Colonic mucosa (tissue), 4 donors: ENCODE results near the gene IL1RAPL1. TPM values are rescaled to one million over a fixed set of nuclear protein-coding genes. Genes with fewer than 3 reads are reported as not detected.

Experiments used
- DNase-seq: peaks from one replicate; pipeline ENCODE4 v3.0.0-alpha.2; 2020
- H3K27ac ChIP-seq: fragments of 200-600 bp; one replicate; pipeline ENCODE4 v1.8.0; 2021
- H3K27me3 ChIP-seq: fragments of 200-600 bp; one replicate; pipeline ENCODE4 v1.8.0; 2021
- H3K36me3 ChIP-seq: fragments of 200-600 bp; one replicate; pipeline ENCODE4 v1.8.0; 2021
- H3K4me1 ChIP-seq: fragments of 200-600 bp; one replicate; pipeline ENCODE4 v1.8.0; 2021; ENCODE audit warnings: mild to moderate bottlenecking
- H3K4me3 ChIP-seq: fragments of 200-600 bp; one replicate; pipeline ENCODE4 v1.8.0; 2021
- H3K9ac ChIP-seq, 2 donors: one replicate each; pipeline ENCODE4 v1.7.0; 2013; ENCODE audit warnings: control low read depth in 2 of 2, low read depth in 2 of 2, low read length in 2 of 2
- H3K9me3 ChIP-seq: fragments of 200-600 bp; one replicate; pipeline ENCODE4 v1.8.0; 2021
- intact Hi-C: fragments of 100-400 bp; cut with DNase I; formaldehyde crosslinking; loops from one replicate; pipeline ENCODE4 v1.14.1; 2022
- total RNA-seq, 2 donors: library from RNA; stranded (reverse); fragmentation: NEBNext Ultra II Directional in 1 of 2; extraction: Animal tissue kit (Norgen Biotek cat#: 25700) in 1 of 2; gene quantifications; one replicate each; pipeline ENCODE4 v1.2.1, GENCODE V29; 2021
- TF ChIP-seq, protein P1 (sequence below): fragments of 200-600 bp; IDR thresholded peaks from one replicate; pipeline ENCODE4 v1.8.0; 2022; ENCODE audit warnings: antibody characterized with exemption, mild to moderate bottlenecking
- donor health status: healthy.
- donor health status: DM: no; HTN: no; CAD: no.
- donor health status: DM: no; HTN: no; CAD: no.

IL1RAPL1 gene
- total RNA-seq, 2 donors from 2014 or later = 0.10 to 0.24 TPM

DNA sequence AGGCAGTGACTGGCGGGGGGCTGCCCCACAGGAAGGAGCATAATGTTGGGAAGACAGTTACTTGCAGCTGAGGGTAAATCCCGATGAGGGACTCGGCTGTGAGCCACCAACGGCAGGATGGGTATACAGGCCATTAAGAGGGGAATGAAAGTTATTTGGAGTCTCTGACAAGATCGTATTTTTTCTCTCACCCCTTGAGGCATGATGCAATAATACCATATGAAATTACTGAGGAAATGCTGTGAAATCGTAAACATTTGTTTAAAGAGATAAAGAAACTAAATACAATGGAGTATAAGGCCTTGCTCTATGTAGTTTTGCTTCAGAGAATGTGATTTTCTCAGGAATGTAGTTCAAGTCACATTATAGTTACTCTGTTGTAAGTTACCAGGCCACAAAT is 12.7 kb downstream of the IL1RAPL1 start:
- H3K9ac ChIP-seq = no peak overlapping the region
- H3K36me3 ChIP-seq = no peaks in the 10 kb centered on the region
- H3K9me3 ChIP-seq = no peaks in the 10 kb centered on the region
- TF ChIP-seq, protein P1, sequence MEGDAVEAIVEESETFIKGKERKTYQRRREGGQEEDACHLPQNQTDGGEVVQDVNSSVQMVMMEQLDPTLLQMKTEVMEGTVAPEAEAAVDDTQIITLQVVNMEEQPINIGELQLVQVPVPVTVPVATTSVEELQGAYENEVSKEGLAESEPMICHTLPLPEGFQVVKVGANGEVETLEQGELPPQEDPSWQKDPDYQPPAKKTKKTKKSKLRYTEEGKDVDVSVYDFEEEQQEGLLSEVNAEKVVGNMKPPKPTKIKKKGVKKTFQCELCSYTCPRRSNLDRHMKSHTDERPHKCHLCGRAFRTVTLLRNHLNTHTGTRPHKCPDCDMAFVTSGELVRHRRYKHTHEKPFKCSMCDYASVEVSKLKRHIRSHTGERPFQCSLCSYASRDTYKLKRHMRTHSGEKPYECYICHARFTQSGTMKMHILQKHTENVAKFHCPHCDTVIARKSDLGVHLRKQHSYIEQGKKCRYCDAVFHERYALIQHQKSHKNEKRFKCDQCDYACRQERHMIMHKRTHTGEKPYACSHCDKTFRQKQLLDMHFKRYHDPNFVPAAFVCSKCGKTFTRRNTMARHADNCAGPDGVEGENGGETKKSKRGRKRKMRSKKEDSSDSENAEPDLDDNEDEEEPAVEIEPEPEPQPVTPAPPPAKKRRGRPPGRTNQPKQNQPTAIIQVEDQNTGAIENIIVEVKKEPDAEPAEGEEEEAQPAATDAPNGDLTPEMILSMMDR = no peak
- H3K27ac ChIP-seq = no peak overlapping the region
- H3K4me3 ChIP-seq = no peak overlapping the region
- intact Hi-C loops = no loop called here
- H3K4me1 ChIP-seq = no peaks in the 10 kb centered on the region
- DNase-seq = no peak
- H3K27me3 ChIP-seq = no peaks in the 10 kb centered on the region

DNA sequence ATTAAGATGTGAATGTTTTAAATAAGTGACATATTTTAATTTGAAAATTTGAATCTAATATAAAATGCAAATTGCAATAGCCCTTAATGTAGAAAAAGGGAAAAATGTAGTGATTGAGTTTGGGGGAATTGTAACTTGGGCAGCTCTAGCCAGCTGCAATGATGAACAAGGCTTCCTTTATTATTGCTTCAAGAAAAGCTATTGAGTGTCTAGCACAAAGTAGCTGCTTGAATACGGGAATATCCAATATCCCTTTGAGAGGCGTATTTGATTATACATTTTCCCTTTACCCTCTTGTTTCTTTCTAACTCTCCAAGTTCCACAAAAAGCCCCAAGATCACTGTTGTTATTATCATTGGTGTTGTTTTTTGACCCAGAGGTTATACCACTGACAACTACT is 21.8 kb downstream of the IL1RAPL1 start:
- intact Hi-C loops = no loop called here

GRCh38 chrX:28609917-28610613 is 22.8 kb downstream of the IL1RAPL1 start:
- intact Hi-C loops = no loop called here
- DNase-seq = no peak
- Histone ChIP-seq H3K27me3 (no peaks in the 10 kb centered on the region), H3K4me1 (no peaks in the 10 kb centered on the region), H3K27ac (no peak overlapping the region), H3K9ac (no peak overlapping the region), H3K9me3 (no peaks in the 10 kb centered on the region), H3K4me3 (no peak overlapping the region), H3K36me3 (no peaks in the 10 kb centered on the region)
- TF ChIP-seq, protein P1 = no peak

More for the DNA sequence above, 21.8 kb downstream of the IL1RAPL1 start:
- H3K27me3 ChIP-seq = no peaks in the 10 kb centered on the region
- H3K4me3 ChIP-seq = no peak overlapping the region
- no peak for DNase-seq
- TF ChIP-seq, protein P1 = no peak
- no peaks in the 10 kb centered on the region for H3K9me3 ChIP-seq
- H3K36me3 ChIP-seq = no peaks in the 10 kb centered on the region
- H3K27ac ChIP-seq = no peak overlapping the region
- no peaks in the 10 kb centered on the region for H3K4me1 ChIP-seq
- H3K9ac ChIP-seq = no peak overlapping the region

DNA sequence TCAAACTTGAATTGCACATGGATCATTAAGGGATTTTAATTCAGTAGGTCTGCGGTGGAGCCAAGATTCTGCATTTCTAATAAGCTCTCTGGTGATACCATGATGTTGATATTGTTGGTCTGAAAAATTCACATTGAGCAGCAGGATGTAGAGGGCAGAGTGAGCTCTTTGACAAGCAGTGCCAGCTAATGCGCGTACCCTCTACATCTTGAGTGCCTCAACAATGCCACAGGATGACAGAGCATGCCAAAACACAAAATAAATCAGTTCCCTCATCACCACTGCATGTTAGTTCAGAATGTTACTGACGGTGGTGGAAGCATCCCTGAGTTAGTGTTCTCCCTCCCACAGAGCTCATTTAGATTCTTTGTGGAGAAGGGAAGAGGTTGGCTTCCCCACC is 23.5 kb downstream of the IL1RAPL1 start:
- Histone ChIP-seq H3K4me1 (no peaks in the 10 kb centered on the region), H3K27ac (no peak overlapping the region), H3K9me3 (no peaks in the 10 kb centered on the region), H3K36me3 (no peaks in the 10 kb centered on the region), H3K27me3 (no peaks in the 10 kb centered on the region), H3K4me3 (no peak overlapping the region), H3K9ac (no peak overlapping the region)
- intact Hi-C loops = no loop called here
- TF ChIP-seq, protein P1 = no peak
- DNase-seq = no peak

GRCh38 chrX:28613558-28613957 is 26.3 kb downstream of the IL1RAPL1 start:
- TF ChIP-seq, protein P1 = no peak
- Histone ChIP-seq H3K27me3 (no peaks in the 10 kb centered on the region), H3K9ac (no peak overlapping the region), H3K27ac (no peak overlapping the region), H3K9me3 (no peaks in the 10 kb centered on the region), H3K36me3 (no peaks in the 10 kb centered on the region), H3K4me1 (no peaks in the 10 kb centered on the region), H3K4me3 (no peak overlapping the region)
- no peak for DNase-seq
- intact Hi-C loops = no loop called here
